ENCODE results near the gene RABL2A.
"Not testable (repeated sequence)": the region's sequence is repeated elsewhere in the genome, so short reads cannot be mapped to it uniquely, and the experiment has no call there.

The RABL2A gene

GRCh38 chr2:113690871-113691270, 63.8 kb downstream of the RABL2A start:
- not testable (repeated sequence) for DNase-seq

All from activated CD4-positive, CD25-positive, alpha-beta regulatory T cell treated with anti-CD3 and anti-CD28 coated beads, Interleukin-2, amount 50 U/mL, for 72 hours (primary cell).